Measurements from ENCODE around the gene OSBPL6. TPM values are rescaled to one million over a fixed set of nuclear protein-coding genes. Genes with fewer than 3 reads are reported as not detected.

The OSBPL6 gene
- total RNA-seq, 1 donor: 5.2 TPM

DNA sequence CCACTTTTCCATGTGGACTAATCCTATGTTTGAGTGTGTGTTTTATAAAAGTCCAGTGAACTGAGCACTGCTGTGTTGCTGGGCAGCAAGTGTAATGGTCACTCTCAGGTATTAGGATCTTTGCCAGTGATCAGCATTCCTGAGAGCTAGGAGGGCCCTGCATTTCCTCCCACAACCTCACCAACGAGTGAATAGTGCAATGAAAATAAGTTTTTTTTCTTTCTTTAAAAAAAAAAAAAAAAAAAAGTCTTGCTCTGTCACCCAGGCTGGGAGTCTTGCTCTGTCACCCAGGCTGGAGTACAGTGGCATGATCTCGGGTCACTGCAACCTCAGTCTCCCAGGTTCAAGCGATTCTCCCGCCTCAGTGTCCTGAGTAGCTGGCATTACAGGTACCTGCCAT, 6.5 kb upstream of the OSBPL6 start:
- H3K4me3 ChIP-seq (ENCODE audit: low read depth, low read length): no peak overlapping the region
- no peak for DNase-seq (ENCODE audit: low read depth)
- TF ChIP-seq, protein P1, sequence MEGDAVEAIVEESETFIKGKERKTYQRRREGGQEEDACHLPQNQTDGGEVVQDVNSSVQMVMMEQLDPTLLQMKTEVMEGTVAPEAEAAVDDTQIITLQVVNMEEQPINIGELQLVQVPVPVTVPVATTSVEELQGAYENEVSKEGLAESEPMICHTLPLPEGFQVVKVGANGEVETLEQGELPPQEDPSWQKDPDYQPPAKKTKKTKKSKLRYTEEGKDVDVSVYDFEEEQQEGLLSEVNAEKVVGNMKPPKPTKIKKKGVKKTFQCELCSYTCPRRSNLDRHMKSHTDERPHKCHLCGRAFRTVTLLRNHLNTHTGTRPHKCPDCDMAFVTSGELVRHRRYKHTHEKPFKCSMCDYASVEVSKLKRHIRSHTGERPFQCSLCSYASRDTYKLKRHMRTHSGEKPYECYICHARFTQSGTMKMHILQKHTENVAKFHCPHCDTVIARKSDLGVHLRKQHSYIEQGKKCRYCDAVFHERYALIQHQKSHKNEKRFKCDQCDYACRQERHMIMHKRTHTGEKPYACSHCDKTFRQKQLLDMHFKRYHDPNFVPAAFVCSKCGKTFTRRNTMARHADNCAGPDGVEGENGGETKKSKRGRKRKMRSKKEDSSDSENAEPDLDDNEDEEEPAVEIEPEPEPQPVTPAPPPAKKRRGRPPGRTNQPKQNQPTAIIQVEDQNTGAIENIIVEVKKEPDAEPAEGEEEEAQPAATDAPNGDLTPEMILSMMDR (IDR thresholded peaks at IDR 0.05; ENCODE audit: insufficient read depth, low read length): no peak

DNA sequence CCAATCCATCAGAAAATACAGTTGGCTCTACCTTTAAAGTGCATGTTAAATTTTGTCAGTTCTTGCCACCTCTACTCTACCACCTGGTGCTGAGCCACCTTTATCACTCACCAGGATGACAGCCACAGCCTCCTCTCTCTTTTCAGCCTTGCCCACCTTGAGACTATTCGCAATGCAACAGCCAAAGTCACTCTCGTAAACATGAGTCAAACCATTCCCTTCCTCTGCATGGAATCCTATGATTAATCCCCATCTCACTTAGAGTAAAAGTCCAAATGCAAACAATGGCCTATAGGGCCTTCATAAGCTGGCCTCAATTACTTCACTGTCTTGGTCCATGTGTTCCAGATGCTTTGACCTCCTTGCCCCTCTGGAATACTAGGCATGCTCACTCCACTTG, 5.8 kb upstream of the OSBPL6 start:
- no peak for DNase-seq (ENCODE audit: low read depth)
- no peak overlapping the region for H3K4me3 ChIP-seq (ENCODE audit: low read depth, low read length)
- TF ChIP-seq, protein P1 (IDR thresholded peaks at IDR 0.05; ENCODE audit: insufficient read depth, low read length): no peak

- TF ChIP-seq, protein P1 (IDR thresholded peaks at IDR 0.05; ENCODE audit: insufficient read depth, low read length): no peak
- no peak overlapping the region for H3K4me3 ChIP-seq (ENCODE audit: low read depth, low read length)
- no peak for DNase-seq (ENCODE audit: low read depth)
Observed at GRCh38 chr2:178191004-178191508, 3.3 kb upstream of the OSBPL6 start.

- DNase-seq (ENCODE audit: low read depth): no peak
- TF ChIP-seq, protein P1 (IDR thresholded peaks at IDR 0.05; ENCODE audit: insufficient read depth, low read length): no peak
- H3K4me3 ChIP-seq (ENCODE audit: low read depth, low read length): no peak overlapping the region
Observed at GRCh38 chr2:178191511-178191910, 2.8 kb upstream of the OSBPL6 start.

DNA sequence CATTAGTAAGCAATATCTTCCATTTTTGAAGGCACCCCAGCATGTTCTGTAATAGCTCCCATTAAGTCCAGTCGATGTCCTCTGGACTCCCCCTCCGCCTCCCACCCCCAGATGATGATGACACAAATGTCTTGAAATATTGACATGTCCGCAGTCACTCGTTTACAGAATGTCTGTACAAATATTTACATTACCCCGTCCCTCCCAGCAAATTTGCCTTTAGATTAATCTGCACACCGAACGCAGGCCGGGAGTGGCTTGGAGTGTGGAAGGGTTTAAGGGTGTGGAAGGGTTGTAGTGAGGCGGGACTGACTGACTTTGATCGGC, 853 bp upstream of the OSBPL6 start:
- TF ChIP-seq, protein P1 (IDR thresholded peaks at IDR 0.05; ENCODE audit: insufficient read depth, low read length): no peak
- H3K4me3 ChIP-seq (ENCODE audit: low read depth, low read length): peak overlapping the region; percentile 82
- no peak for DNase-seq (ENCODE audit: low read depth)

DNA sequence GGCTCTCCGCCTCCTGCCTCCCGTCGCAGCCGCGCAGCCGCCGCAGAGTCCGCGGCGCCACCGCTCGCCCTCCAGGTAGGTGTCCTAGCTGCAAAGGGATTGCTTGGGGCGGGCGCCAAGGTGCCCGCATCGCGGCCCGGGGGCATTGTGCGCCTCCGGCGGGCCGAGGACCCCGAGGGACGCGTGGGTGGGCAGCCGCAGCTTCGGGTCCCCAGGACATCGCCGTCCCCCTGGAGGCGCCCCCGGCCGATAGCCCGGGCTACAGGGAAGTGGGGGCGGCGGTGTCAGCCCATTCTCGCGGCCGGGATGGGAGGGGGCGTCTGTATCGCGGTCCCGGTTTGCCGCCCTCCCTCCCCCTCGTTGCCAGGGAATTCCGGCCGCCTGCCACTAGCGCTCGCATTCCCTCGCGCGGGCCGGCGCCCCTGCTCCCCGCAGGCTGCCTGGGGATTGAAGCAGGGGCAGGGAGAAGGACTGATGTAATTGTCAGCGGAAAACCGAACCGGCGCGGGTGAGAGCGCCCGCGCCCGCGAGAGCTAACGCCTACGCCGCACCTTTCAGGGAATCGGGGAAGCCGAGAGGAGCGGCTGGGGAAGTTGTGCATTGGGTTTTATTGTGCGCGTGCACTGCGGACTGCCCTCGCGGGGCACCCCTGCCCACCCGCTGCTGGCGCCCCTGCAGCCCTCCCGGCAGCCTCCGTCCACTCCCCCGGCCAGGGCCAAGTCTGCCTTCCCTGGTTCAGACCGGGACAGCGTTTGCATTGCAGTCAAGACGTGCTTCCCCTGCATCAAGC, 483 bp downstream of the OSBPL6 start:
- DNase-seq (ENCODE audit: low read depth): peak; percentile 48
- TF ChIP-seq, protein P1 (IDR thresholded peaks at IDR 0.05; ENCODE audit: insufficient read depth, low read length): no peak
- peak overlapping the region; percentile 82 for H3K4me3 ChIP-seq (ENCODE audit: low read depth, low read length)

Measured in fibroblast of the aortic adventitia (primary cell).